Activated naive CD4-positive, alpha-beta T cell treated with anti-CD3 and anti-CD28 coated beads for 36 hours (primary cell): ENCODE measurements around the gene BPGM. TPM values are rescaled to one million over a fixed set of nuclear protein-coding genes. Genes with fewer than 3 reads are reported as not detected.
A peak's percentile ranks its signal among the peaks of the same experiment; 100 is the strongest.
"Not testable (repeated sequence)": the region's sequence is repeated elsewhere in the genome, so short reads cannot be mapped to it uniquely, and the experiment has no call there.

Experiments
- CTCF ChIA-PET: fragments of 350-600 bp; sonication (Branson Sonifier 250); formaldehyde crosslinking; loops from one replicate; lab custom pipeline; 2021; ENCODE audit warnings: antibody characterized with exemption; lab: Charles Lee
- DNase-seq: peaks from one replicate; pipeline ENCODE4 v3.0.0-alpha.2; 2020
- H3K27ac Mint-ChIP-seq: one replicate; pipeline ENCODE4 v1.8.0; 2021; ENCODE audit warnings: mild to moderate bottlenecking, mixed read lengths
- H3K27me3 Mint-ChIP-seq: one replicate; pipeline ENCODE4 v1.8.0; 2021; ENCODE audit warnings: low read depth, mixed read lengths
- H3K36me3 Mint-ChIP-seq: one replicate; pipeline ENCODE4 v1.8.0; 2021; ENCODE audit warnings: low read depth, mixed read lengths
- H3K4me1 Mint-ChIP-seq: one replicate; pipeline ENCODE4 v1.8.0; 2021; ENCODE audit warnings: low read depth, mixed read lengths
- H3K4me3 Mint-ChIP-seq: one replicate; pipeline ENCODE4 v1.8.0; 2021; ENCODE audit warnings: mild to moderate bottlenecking, moderate library complexity, mixed read lengths
- H3K9me3 Mint-ChIP-seq: one replicate; pipeline ENCODE4 v1.8.0; 2021; ENCODE audit warnings: mixed read lengths
- intact Hi-C: fragments of 100-400 bp; cut with micrococcal nuclease; formaldehyde crosslinking; loops from one replicate; pipeline ENCODE4 v1.15.1; 2023
- total RNA-seq, 2 experiments: library from RNA; stranded (reverse); gene quantifications; one replicate each; pipeline ENCODE4 v1.2.3, GENCODE V29; 2021

Gene BPGM
- total RNA-seq, 2 experiments from 2014 or later, result 13.9 to 14.2 TPM

GRCh38 chr7:134649226-134649775 is 2.6 kb downstream of the BPGM start:
- H3K27ac Mint-ChIP-seq, result no peak overlapping the region
- H3K36me3 Mint-ChIP-seq, result peaks cover 7% of the 10 kb centered on the region
- CTCF ChIA-PET, result interaction anchor here (1.1 to 2.7 kb wide), 2 partner anchors 12 to 52 kb away, joined by 3 to 6 read pairs; no protein-coding TSS in a partner anchor
- no peak overlapping the region for H3K4me3 Mint-ChIP-seq
- intact Hi-C loops, result loop anchor here (5.0 kb wide), 1 partner anchor 1328 kb away; the partner anchor contains the start of gene MTPN
- no peak for DNase-seq
- no peaks in the 10 kb centered on the region for H3K9me3 Mint-ChIP-seq
- no peaks in the 10 kb centered on the region for H3K27me3 Mint-ChIP-seq
- H3K4me1 Mint-ChIP-seq, result peaks cover 37% of the 10 kb centered on the region

- CTCF ChIA-PET, result interaction anchor here (0.6 kb wide), 1 partner anchor 15 kb away, joined by 4 read pairs; no protein-coding TSS in a partner anchor
- peaks cover 28% of the 10 kb centered on the region for H3K36me3 Mint-ChIP-seq
- DNase-seq, result no peak
- intact Hi-C loops, result no loop called here
- no peak overlapping the region for H3K4me3 Mint-ChIP-seq
- no peaks in the 10 kb centered on the region for H3K27me3 Mint-ChIP-seq
- H3K9me3 Mint-ChIP-seq, result peaks cover 8% of the 10 kb centered on the region
- H3K27ac Mint-ChIP-seq, result no peak overlapping the region
- H3K4me1 Mint-ChIP-seq, result peaks cover 51% of the 10 kb centered on the region
Observed at GRCh38 chr7:134651991-134652390, 5.3 kb downstream of the BPGM start.

DNA sequence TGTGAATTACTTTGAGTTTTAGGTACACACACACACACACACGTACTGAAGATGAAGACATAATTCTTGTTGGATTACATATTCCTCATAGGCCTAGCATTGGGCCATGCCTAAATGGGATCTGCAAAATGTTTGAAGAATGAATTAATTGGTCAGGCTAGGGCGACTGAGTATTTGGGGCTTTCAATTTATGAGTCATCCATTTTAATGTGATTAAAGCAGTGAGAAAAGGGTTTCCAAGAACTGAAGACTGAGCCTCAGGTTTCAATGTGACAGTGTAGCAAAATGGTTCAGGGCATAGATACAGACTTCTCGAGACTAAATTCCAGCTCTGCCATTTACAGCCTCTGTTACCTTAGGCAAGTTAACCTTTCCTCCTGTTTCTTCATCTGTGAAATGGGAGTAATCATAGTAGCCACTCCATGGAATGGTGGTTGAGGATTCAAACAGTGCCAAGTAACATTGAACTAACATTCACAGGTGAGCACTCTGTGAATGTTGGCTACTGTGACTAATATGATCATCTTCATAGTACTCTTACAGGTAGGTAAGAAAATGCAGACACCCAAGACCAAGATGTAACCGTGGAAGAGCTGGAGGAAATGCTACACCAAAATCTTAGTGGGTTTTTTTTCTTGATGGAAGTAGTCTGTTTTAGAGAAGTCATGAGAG is 7.6 kb downstream of the BPGM start:
- peaks cover 45% of the 10 kb centered on the region for H3K4me1 Mint-ChIP-seq
- H3K27ac Mint-ChIP-seq, result peak overlapping the region; percentile 59
- no peak overlapping the region for H3K4me3 Mint-ChIP-seq
- H3K9me3 Mint-ChIP-seq, result peaks cover 8% of the 10 kb centered on the region
- peaks cover 31% of the 10 kb centered on the region for H3K36me3 Mint-ChIP-seq
- DNase-seq, result no peak
- intact Hi-C loops, result loop anchor here (1.0 kb wide), 2 partner anchors 8 to 14 kb away; partner anchors contain the start of gene BPGM
- no peaks in the 10 kb centered on the region for H3K27me3 Mint-ChIP-seq
- CTCF ChIA-PET, result interaction anchor here (1.0 to 1.5 kb wide), 2 partner anchors 8 to 96 kb away, joined by 3 to 5 read pairs; partner anchors contain the start of gene BPGM

DNA sequence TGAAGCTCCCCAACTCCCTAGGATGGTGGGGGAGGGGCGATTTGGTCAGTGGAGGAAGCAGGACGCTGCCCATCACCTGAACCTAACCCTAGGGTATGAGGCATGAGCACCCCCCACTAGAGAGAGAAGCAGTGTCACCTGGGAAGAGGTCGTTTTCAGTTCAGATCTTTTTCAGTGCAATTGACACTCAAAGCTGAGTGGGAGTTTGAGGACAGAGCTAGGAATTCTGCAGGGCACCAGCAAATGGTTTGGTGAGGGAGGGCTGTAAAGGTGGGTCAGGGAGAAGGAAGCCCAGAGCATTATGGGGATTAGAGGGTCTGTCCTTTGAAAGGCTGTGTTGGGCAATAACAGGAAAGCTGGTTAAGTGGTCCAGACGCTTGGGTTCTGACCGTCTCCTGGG is 10.9 kb downstream of the BPGM start:
- Mint-ChIP-seq H3K9me3 (peaks cover 8% of the 10 kb centered on the region), H3K4me1 (peaks cover 58% of the 10 kb centered on the region), H3K4me3 (no peak overlapping the region), H3K36me3 (peaks cover 34% of the 10 kb centered on the region), H3K27ac (no peak overlapping the region), H3K27me3 (no peaks in the 10 kb centered on the region)
- intact Hi-C loops, result no loop called here
- CTCF ChIA-PET, result interaction anchor here (1.0 to 1.1 kb wide), 2 partner anchors 18 to 27 kb away, joined by 3 read pairs; no protein-coding TSS in a partner anchor
- no peak for DNase-seq

- Mint-ChIP-seq H3K27me3 (no peaks in the 10 kb centered on the region), H3K4me1 (peaks cover 45% of the 10 kb centered on the region), H3K36me3 (peaks cover 41% of the 10 kb centered on the region), H3K27ac (no peak overlapping the region), H3K9me3 (peaks cover 8% of the 10 kb centered on the region), H3K4me3 (no peak overlapping the region)
- CTCF ChIA-PET, result interaction anchor here (1.6 kb wide), 2 partner anchors 12 to 15 kb away, joined by 5 to 6 read pairs; no protein-coding TSS in a partner anchor
- intact Hi-C loops, result no loop called here
- no peak for DNase-seq
Observed at GRCh38 chr7:134660242-134660785, 13.7 kb downstream of the BPGM start.

DNA sequence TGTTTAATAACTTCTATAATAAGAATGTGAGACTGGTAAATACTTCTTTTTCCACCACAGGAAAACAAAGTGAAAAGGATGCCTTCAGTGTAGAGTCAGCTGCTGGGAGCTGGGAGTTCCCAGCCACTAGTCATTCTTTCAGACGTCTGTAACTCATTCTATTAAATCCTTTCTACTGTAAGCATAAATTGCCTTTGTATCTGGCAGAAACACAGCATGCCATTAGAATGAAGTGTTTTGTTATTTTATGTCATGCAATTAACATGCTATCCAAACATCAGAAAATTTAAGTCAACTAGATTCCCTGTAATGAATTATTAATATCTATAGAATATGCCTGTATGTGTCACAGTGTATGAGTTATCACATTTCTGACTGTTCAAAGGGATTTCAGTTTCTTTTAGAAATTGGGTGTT is 14.3 kb downstream of the BPGM start:
- H3K36me3 Mint-ChIP-seq, result peaks cover 35% of the 10 kb centered on the region
- DNase-seq, result no peak
- intact Hi-C loops, result no loop called here
- CTCF ChIA-PET, result interaction anchor here (1.6 kb wide), 2 partner anchors 13 to 14 kb away, joined by 5 to 6 read pairs; no protein-coding TSS in a partner anchor
- H3K27ac Mint-ChIP-seq, result no peak overlapping the region
- peaks cover 42% of the 10 kb centered on the region for H3K4me1 Mint-ChIP-seq
- H3K4me3 Mint-ChIP-seq, result no peak overlapping the region
- H3K27me3 Mint-ChIP-seq, result no peaks in the 10 kb centered on the region
- H3K9me3 Mint-ChIP-seq, result peaks cover 6% of the 10 kb centered on the region

DNA sequence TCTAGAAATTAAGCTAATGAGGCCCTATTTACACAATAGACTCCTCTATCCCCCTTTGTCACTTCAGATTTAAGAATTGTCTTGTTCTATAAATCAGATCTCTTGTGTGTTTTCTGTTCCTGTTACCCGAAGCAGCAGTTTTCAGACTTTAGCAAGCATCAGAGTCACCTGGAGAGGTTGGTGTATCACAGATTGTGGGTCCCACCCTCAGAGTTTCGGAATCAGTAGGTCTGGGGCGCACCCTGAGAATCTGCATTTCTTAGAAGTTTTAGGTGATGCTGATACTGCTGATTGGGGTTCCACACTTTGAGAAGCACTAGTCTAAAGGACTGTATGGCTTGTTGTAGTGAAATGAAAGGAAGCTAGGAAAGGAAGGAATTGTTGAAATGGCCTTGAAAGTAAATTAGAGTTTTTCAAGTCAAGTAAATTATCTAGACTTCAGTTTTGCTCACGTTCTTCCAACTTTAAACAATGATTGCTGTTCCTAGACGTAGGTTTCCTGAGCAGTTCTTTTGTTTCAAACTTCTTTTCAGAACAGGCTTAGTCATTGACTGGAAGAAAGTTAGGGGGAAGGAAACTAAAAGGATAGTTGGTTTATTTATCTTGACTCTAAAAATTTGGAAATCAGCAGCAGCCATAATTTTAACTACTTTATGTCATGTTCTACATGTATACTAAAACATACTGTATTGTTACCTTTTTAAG is 15.7 kb downstream of the BPGM start:
- H3K4me3 Mint-ChIP-seq, result no peak overlapping the region
- no peaks in the 10 kb centered on the region for H3K9me3 Mint-ChIP-seq
- no peak overlapping the region for H3K27ac Mint-ChIP-seq
- CTCF ChIA-PET, result interaction anchor here (0.8 to 1.6 kb wide), 3 partner anchors 13 to 28 kb away, joined by 3 to 5 read pairs (median 3); no protein-coding TSS in a partner anchor
- H3K27me3 Mint-ChIP-seq, result no peaks in the 10 kb centered on the region
- DNase-seq, result no peak
- peaks cover 35% of the 10 kb centered on the region for H3K36me3 Mint-ChIP-seq
- intact Hi-C loops, result no loop called here
- H3K4me1 Mint-ChIP-seq, result peaks cover 54% of the 10 kb centered on the region

GRCh38 chr7:134662871-134663205 is 16.2 kb downstream of the BPGM start:
- Mint-ChIP-seq H3K36me3 (peaks cover 35% of the 10 kb centered on the region), H3K9me3 (no peaks in the 10 kb centered on the region), H3K4me3 (no peak overlapping the region), H3K27ac (no peak overlapping the region), H3K4me1 (peaks cover 55% of the 10 kb centered on the region), H3K27me3 (no peaks in the 10 kb centered on the region)
- intact Hi-C loops, result no loop called here
- CTCF ChIA-PET, result no interaction called here
- no peak for DNase-seq

DNA sequence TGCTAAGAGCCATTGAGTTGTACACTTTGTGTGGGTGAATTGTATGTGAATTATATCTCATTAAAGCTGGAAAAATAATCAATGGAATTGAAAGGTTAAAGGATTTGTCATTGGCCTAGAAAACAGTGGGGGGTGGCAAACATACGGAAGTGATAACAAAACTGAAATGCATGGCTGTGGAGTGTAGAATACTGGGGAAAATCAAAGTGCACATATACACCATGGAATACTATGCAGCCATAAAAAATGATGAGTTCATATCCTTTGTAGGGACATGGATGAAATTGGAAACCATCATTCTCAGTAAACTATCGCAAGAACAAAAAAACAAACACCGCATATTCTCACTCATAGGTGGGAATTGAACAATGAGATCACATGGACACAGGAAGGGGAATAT is 18.4 kb downstream of the BPGM start:
- intact Hi-C loops, result loop anchor here (5.0 kb wide), 1 partner anchor 482 kb away; the partner anchor contains the start of gene TMEM140
- H3K27me3 Mint-ChIP-seq, DNase-seq, H3K4me3 Mint-ChIP-seq, H3K27ac Mint-ChIP-seq, CTCF ChIA-PET, H3K9me3 Mint-ChIP-seq: not testable (repeated sequence)
- peaks cover 69% of the 10 kb centered on the region for H3K4me1 Mint-ChIP-seq
- peaks cover 32% of the 10 kb centered on the region for H3K36me3 Mint-ChIP-seq

DNA sequence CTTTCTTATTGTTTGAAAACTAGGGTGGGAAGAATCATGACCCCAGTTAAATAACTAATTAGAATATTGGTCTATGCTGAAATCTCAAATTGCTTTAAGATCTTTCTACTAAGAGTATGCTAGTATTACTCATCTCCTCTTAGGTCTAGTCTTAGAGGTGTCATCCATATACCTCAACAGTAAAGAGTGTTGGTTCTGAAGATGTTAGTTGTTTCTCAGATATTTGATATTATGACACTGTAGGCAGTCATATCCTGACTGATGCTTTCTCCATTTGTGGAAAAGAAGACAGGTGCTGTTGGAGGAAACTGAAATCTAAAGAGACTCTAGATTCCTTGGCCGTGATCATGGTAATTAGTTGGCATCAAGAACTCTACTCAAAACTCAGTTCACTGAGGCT is 21.2 kb downstream of the BPGM start:
- H3K36me3 Mint-ChIP-seq, result peaks cover 23% of the 10 kb centered on the region
- no peak overlapping the region for H3K4me3 Mint-ChIP-seq
- CTCF ChIA-PET, result interaction anchor here (0.6 to 2.3 kb wide), 4 partner anchors 28 to 55 kb away, joined by 3 to 11 read pairs (median 6); no protein-coding TSS in a partner anchor
- H3K4me1 Mint-ChIP-seq, result peaks cover 55% of the 10 kb centered on the region
- peak overlapping the region; percentile 30 for H3K27ac Mint-ChIP-seq
- intact Hi-C loops, result loop anchor here (1.0 to 5.0 kb wide), 7 partner anchors 14 to 479 kb away; partner anchors contain the start of genes BPGM and TMEM140
- DNase-seq, result no peak
- no peaks in the 10 kb centered on the region for H3K27me3 Mint-ChIP-seq
- peaks cover 2% of the 10 kb centered on the region for H3K9me3 Mint-ChIP-seq

GRCh38 chr7:134669388-134669787 is 22.7 kb downstream of the BPGM start:
- Mint-ChIP-seq H3K27me3 (no peaks in the 10 kb centered on the region), H3K4me1 (peaks cover 52% of the 10 kb centered on the region)
- intact Hi-C loops, result loop anchor here (5.0 kb wide), 1 partner anchor 478 kb away; the partner anchor contains the start of gene TMEM140

More at GRCh38 chr7:134669388-134669787, 22.7 kb downstream of the BPGM start:
- DNase-seq, result no peak
- Mint-ChIP-seq H3K27ac (peak overlapping the region; percentile 85), H3K9me3 (peaks cover 5% of the 10 kb centered on the region), H3K36me3 (peaks cover 23% of the 10 kb centered on the region), H3K4me3 (peak overlapping the region; percentile 65)
- CTCF ChIA-PET, result interaction anchor here (1.1 to 2.3 kb wide), 8 partner anchors 8 to 48 kb away, joined by 3 to 11 read pairs (median 4); no protein-coding TSS in a partner anchor
